Upper lobe of left lung (tissue), 6 donors: ENCODE results near the gene GMEB1. TPM values are rescaled to one million over a fixed set of nuclear protein-coding genes. Genes with fewer than 3 reads are reported as not detected.
"Not testable (repeated sequence)": the region's sequence is repeated elsewhere in the genome, so short reads cannot be mapped to it uniquely, and the experiment has no call there.

Experiments
- ATAC-seq, 2 donors: fragments of 200-7000 bp; cut with Tn5 transposase; one replicate each; pipeline ENCODE4 v1.9.1; 2022; ENCODE audit warnings: mild to moderate bottlenecking in 2 of 2, moderate library complexity in 2 of 2; ENCODE audit not compliant: low FRiP score in 2 of 2
- DNase-seq, 2 donors: peaks; one replicate each; pipeline ENCODE4 v3.0.0-alpha.2; 2019 to 2020
- H3K27ac ChIP-seq, 4 donors: fragments of 200-600 bp; sonication (generic); one replicate each; pipeline ENCODE4 v1.5.1; 2016 to 2019
- H3K27me3 ChIP-seq, 4 donors: fragments of 200-600 bp; sonication (generic); one replicate each; pipeline ENCODE4 v1.5.1; 2017 to 2019
- H3K36me3 ChIP-seq, 4 donors: fragments of 200-600 bp; sonication (generic); one replicate each; pipeline ENCODE4 v1.5.1; 2016 to 2019
- H3K4me1 ChIP-seq, 4 donors: fragments of 200-600 bp; sonication (generic); one replicate each; pipeline ENCODE4 v1.5.1; 2018 to 2019
- H3K4me3 ChIP-seq, 4 donors: fragments of 200-600 bp; sonication (generic); one replicate each; pipeline ENCODE4 v1.5.1; 2017 to 2019; ENCODE audit warnings: mild to moderate bottlenecking in 2 of 4, moderate library complexity in 1 of 4
- H3K9me3 ChIP-seq, 4 donors: fragments of 200-600 bp; sonication (generic); one replicate each; pipeline ENCODE4 v1.5.1; 2018 to 2019
- CTCF ChIP-seq, 6 experiments: fragments of 450-650 bp in 4 of 6; fragments of 200-600 bp in 2 of 6; sonication (generic) in 2 of 6; IDR thresholded peaks; one replicate each; pipeline ENCODE4 v1.5.1; 2016 to 2019; ENCODE audit warnings: antibody characterized with exemption in 6 of 6
- EP300 ChIP-seq, 4 donors: sonication (generic); formaldehyde crosslinking; IDR thresholded peaks; one replicate each; pipeline ENCODE4 v1.5.1; 2017; ENCODE audit warnings: antibody characterized with exemption in 4 of 4, control low read depth in 2 of 4
- POLR2A ChIP-seq, 4 donors: fragments of 450-650 bp; IDR thresholded peaks; one replicate each; pipeline ENCODE4 v1.5.1; 2016 to 2017; ENCODE audit warnings: antibody characterized with exemption in 4 of 4, mild to moderate bottlenecking in 2 of 4
- POLR2AphosphoS5 ChIP-seq, 2 donors: sonication (generic); formaldehyde crosslinking; IDR thresholded peaks; one replicate each; pipeline ENCODE4 v1.5.1; 2017; ENCODE audit warnings: antibody characterized with exemption in 2 of 2
- WGBS, 2 donors: methylation state at CpG; one replicate each; pipeline ENCODE4 v1.1.5; 2017 to 2018; 5-methylcytosine and 5-hydroxymethylcytosine counted together
- total RNA-seq, 6 donors: library from RNA; depleted of rRNA in 4 of 6; stranded (reverse); fragments of >200 nt in 4 of 6; gene quantifications; one replicate each; pipeline versions ENCODE4 v1.1.0 to v1.2.1, GENCODE V29; 2016 to 2021
- donor health status: DM: no; HTN: no; CAD: no; lungs with moderate emphysema.
- donor health status: DM: no; HTN: yes; CAD: no; lungs with severe emphysema.

The GMEB1 gene
- total RNA-seq, 6 donors from 2014 or later: 7.3 to 14.3 (median 10.5) TPM

- no peaks in the 10 kb centered on the region for H3K27me3 ChIP-seq
- TF ChIP-seq POLR2AphosphoS5 (IDR thresholded peaks at IDR 0.05) (no peak), POLR2A (IDR thresholded peaks at IDR 0.05) (no peak), EP300 (IDR thresholded peaks at IDR 0.05) (no peak), CTCF (IDR thresholded peaks at IDR 0.05) (no peak)
- WGBS, 2 donors: 94 to 97% methylated on average over 6 of the region's 6 CpGs
- H3K27ac ChIP-seq: no peak overlapping the region
- no peak overlapping the region for H3K4me3 ChIP-seq
- ATAC-seq: no peak
- H3K36me3 ChIP-seq: no peaks in the 10 kb centered on the region
- no peaks in the 10 kb centered on the region for H3K9me3 ChIP-seq
- H3K4me1 ChIP-seq: no peaks in the 10 kb centered on the region
- DNase-seq: no peak
Measured at GRCh38 chr1:28656335-28656734, 12.2 kb upstream of the GMEB1 start.

- ATAC-seq: no peak
- TF ChIP-seq CTCF (IDR thresholded peaks at IDR 0.05): no peak
- no peak for TF ChIP-seq EP300 (IDR thresholded peaks at IDR 0.05)
- TF ChIP-seq POLR2AphosphoS5 (IDR thresholded peaks at IDR 0.05): no peak
- no peak for DNase-seq
- no peak overlapping the region for H3K27ac ChIP-seq
- no peaks in the 10 kb centered on the region for H3K36me3 ChIP-seq
- H3K4me1 ChIP-seq: peaks cover 8 to 13% (median 11%) of the 10 kb centered on the region in 4 donors
- 79 to 80% methylated on average over 7 of the region's 7 CpGs for WGBS, 2 donors
- H3K27me3 ChIP-seq: no peaks in the 10 kb centered on the region
- no peaks in the 10 kb centered on the region for H3K9me3 ChIP-seq
- no peak overlapping the region for H3K4me3 ChIP-seq
Measured at GRCh38 chr1:28663871-28664470, 4.6 kb upstream of the GMEB1 start.

- H3K4me1 ChIP-seq: peaks cover 11 to 25% (median 14%) of the 10 kb centered on the region in 4 donors
- no peak for TF ChIP-seq EP300 (IDR thresholded peaks at IDR 0.05)
- no peak for TF ChIP-seq POLR2AphosphoS5 (IDR thresholded peaks at IDR 0.05)
- no peak for TF ChIP-seq CTCF (IDR thresholded peaks at IDR 0.05)
- TF ChIP-seq POLR2A (IDR thresholded peaks at IDR 0.05): no peak
- no peak overlapping the region for H3K27ac ChIP-seq
- no peak overlapping the region for H3K4me3 ChIP-seq
- 94 to 97% methylated on average over 12 of the region's 12 CpGs for WGBS, 2 donors
- H3K27me3 ChIP-seq: no peaks in the 10 kb centered on the region
- H3K9me3 ChIP-seq: no peaks in the 10 kb centered on the region
- ATAC-seq (no peak), DNase-seq (no peak)
- no peaks in the 10 kb centered on the region for H3K36me3 ChIP-seq
Measured at GRCh38 chr1:28666806-28667205, 1.8 kb upstream of the GMEB1 start.

DNA sequence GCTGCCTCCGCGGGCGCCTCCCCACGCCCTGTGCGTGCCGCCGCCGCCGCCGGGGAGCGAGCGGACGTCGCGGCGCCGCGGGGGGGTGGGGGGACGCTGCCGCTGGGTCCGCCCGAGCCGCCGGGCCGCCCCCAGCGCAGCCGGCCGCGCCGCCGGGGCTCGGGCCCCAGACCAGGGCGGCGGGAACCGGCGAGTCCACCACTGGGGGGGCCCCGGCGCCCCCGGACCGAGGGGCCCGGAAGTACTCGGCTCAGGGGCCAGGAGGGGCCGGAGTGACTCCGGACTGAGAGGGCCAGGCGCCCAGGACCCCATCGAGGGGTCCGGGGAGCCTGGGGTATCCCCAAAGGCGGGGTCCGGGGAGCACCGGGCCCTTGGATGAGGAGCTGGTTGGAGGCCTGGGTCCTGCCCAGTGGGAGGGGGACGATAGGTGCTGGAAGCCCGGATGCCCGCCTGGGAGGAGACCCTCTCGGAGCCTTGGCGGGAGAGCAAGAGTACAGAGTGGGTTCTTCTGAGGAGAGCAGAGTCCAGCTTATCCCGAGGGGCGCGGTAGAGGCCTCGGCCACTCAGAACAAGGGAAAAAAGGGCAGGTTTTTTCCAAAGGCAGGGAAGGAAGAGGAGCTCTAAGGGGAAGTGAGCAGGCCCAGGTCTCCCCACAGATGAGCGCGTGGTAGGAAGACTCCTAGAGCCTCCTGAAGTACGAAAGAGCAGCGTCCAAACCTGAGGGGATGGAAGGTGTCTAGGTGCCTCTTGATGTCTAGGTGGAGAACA is 556 bp downstream of the GMEB1 start:
- H3K27ac ChIP-seq: peak overlapping the region; percentile 97 to 100 (median 99)
- H3K9me3 ChIP-seq: no peaks in the 10 kb centered on the region
- H3K27me3 ChIP-seq: no peaks in the 10 kb centered on the region
- ATAC-seq (peak; percentile 68 to 89), DNase-seq (peak; percentile 37 to 95)
- H3K4me1 ChIP-seq: peaks cover 11 to 25% (median 14%) of the 10 kb centered on the region in 4 donors
- WGBS, 2 donors: 1 to 2% methylated on average over 17 to 18 of the region's 63 CpGs
- no peaks in the 10 kb centered on the region for H3K36me3 ChIP-seq
- TF ChIP-seq POLR2AphosphoS5 (IDR thresholded peaks at IDR 0.05): no peak
- peak in 2 of 4 donors; percentile 34 to 44 for TF ChIP-seq POLR2A (IDR thresholded peaks at IDR 0.05)
- H3K4me3 ChIP-seq: peak overlapping the region; percentile 89 to 99 (median 97)

- Histone ChIP-seq H3K4me3 (no peak overlapping the region), H3K36me3 (no peaks in the 10 kb centered on the region), H3K4me1 (peaks cover 11 to 25% (median 14%) of the 10 kb centered on the region in 4 donors), H3K27ac (no peak overlapping the region), H3K27me3 (no peaks in the 10 kb centered on the region), H3K9me3 (no peaks in the 10 kb centered on the region)
- TF ChIP-seq POLR2AphosphoS5 (IDR thresholded peaks at IDR 0.05) (no peak), POLR2A (IDR thresholded peaks at IDR 0.05) (no peak), CTCF (IDR thresholded peaks at IDR 0.05) (no peak), EP300 (IDR thresholded peaks at IDR 0.05) (no peak)
- 94 to 95% methylated on average over 18 to 20 of the region's 20 CpGs for WGBS, 2 donors
- no peak for DNase-seq
- ATAC-seq: no peak
Measured at GRCh38 chr1:28671254-28671780, 2.7 kb downstream of the GMEB1 start.

DNA sequence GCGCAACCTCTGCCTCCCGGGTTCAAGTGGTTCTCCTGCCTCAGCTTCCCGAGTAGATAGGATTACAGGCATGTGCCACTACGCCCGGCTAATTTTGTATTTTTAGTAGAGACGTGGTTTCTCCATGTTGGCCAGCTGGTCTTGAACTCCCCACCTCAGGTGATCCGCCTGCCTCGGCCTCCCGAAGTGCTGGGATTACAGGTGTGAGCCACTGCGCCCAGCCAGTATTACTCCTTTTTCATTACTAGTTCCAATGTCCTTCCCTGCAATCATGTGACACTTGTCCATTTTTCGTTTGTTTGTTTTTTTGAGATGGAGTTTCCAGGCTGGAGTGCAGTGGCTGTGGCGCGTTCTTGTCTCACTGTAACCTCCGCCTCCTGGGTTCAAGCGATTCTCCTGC is 4.4 kb downstream of the GMEB1 start:
- not testable (repeated sequence) for H3K4me3 ChIP-seq
- DNase-seq: peak in 1 of 2 donors; percentile 27

More for the DNA sequence above, 4.4 kb downstream of the GMEB1 start:
- not testable (repeated sequence) for ATAC-seq, H3K9me3 ChIP-seq, H3K27me3 ChIP-seq, H3K27ac ChIP-seq, H3K36me3 ChIP-seq
- H3K4me1 ChIP-seq: peaks cover 5 to 19% (median 9%) of the 10 kb centered on the region in 4 donors
- WGBS, 2 donors: 95 to 99% methylated on average over 15 of the region's 15 CpGs
